Transverse colon (tissue), 4 donors: ENCODE results near the gene ATRIP. TPM values are rescaled to one million over a fixed set of nuclear protein-coding genes. Genes with fewer than 3 reads are reported as not detected.
"Not testable (repeated sequence)": the region's sequence is repeated elsewhere in the genome, so short reads cannot be mapped to it uniquely, and the experiment has no call there.

ENCODE experiments used
- DNase-seq: peaks from one replicate; pipeline ENCODE4 v3.0.0-alpha.2; 2019
- H3K27ac ChIP-seq, 4 donors: fragments of 200-600 bp; sonication (generic); 2 replicates each; pipeline ENCODE4 v1.5.1; 2016 to 2018; ENCODE audit warnings: inconsistent platforms in 4 of 4
- H3K27me3 ChIP-seq: fragments of 200-600 bp; sonication (generic); 2 replicates; pipeline ENCODE4 v1.5.1; 2017; ENCODE audit warnings: inconsistent platforms
- H3K36me3 ChIP-seq, 4 donors: fragments of 200-600 bp; sonication (generic); 2 replicates each; pipeline ENCODE4 v1.5.1; 2017 to 2019; ENCODE audit warnings: inconsistent platforms in 4 of 4
- H3K4me1 ChIP-seq, 4 donors: fragments of 200-600 bp; sonication (generic); 2 replicates each; pipeline ENCODE4 v1.5.1; 2017 to 2020; ENCODE audit warnings: inconsistent platforms in 4 of 4
- H3K4me3 ChIP-seq, 4 donors: fragments of 200-600 bp; sonication (generic); 1 replicate in 1 of 4; 2 replicates in 3 of 4; pipeline versions ENCODE4 v1.5.1 to v1.6.1; 2017 to 2019; ENCODE audit warnings: inconsistent platforms in 4 of 4
- H3K9me3 ChIP-seq, 2 donors: fragments of 200-600 bp; sonication (generic); 2 replicates each; pipeline ENCODE4 v1.5.1; 2017 to 2019; ENCODE audit warnings: inconsistent platforms in 2 of 2
- CTCF ChIP-seq, 5 experiments: fragments of 200-600 bp in 3 of 5; fragments of 450-650 bp in 2 of 5; sonication (generic) in 3 of 5; IDR thresholded peaks; 1 replicate in 2 of 5; 2 replicates in 3 of 5; pipeline ENCODE4 v1.5.1; 2016 to 2017; ENCODE audit warnings: antibody characterized with exemption in 5 of 5, inconsistent platforms in 3 of 5, mild to moderate bottlenecking in 2 of 5, moderate library complexity in 1 of 5
- EP300 ChIP-seq: sonication (generic); formaldehyde crosslinking; IDR thresholded peaks from one replicate; pipeline ENCODE4 v1.6.1; 2017; ENCODE audit warnings: antibody characterized with exemption, low read depth
- POLR2A ChIP-seq: fragments of 450-650 bp; IDR thresholded peaks from one replicate; pipeline ENCODE4 v1.6.1; 2016; ENCODE audit warnings: antibody characterized with exemption, mild to moderate bottlenecking, moderate library complexity
- POLR2AphosphoS5 ChIP-seq, 3 donors: sonication (generic); formaldehyde crosslinking; IDR thresholded peaks; one replicate each; pipeline ENCODE4 v1.6.1; 2016; ENCODE audit warnings: antibody characterized with exemption in 3 of 3
- WGBS, 2 donors: methylation state at CpG; one replicate each; pipeline ENCODE4 v1.1.5; 2018; ENCODE audit warnings: low coverage in 1 of 2; 5-methylcytosine and 5-hydroxymethylcytosine counted together
- in situ Hi-C, 4 donors: fragments of 200-750 bp; cut with MboI; loops; one replicate each; pipeline versions ENCODE4 v1.15.0 to v1.15.1; 2017; ENCODE audit warnings: low sequenced_read_pairs in 3 of 4, low pct_ligation_motif_present in 1 of 4, low pct_unique_long_range_greater_than_20kb in 1 of 4
- intact Hi-C: fragments of 100-400 bp; cut with DNase I; formaldehyde crosslinking; loops from one replicate; pipeline ENCODE4 v1.15.1; 2023; ENCODE audit warnings: low total_unique reads
- total RNA-seq, 4 donors: library from RNA; depleted of rRNA; stranded (reverse); fragments of >200 nt; gene quantifications; one replicate each; pipeline ENCODE4 v1.1.0, GENCODE V29; 2016

Gene ATRIP
- total RNA-seq, 4 donors from 2014 or later, result 1.8 to 4.4 (median 2.9) TPM

- intact Hi-C loops (loop anchor here (2.0 kb wide), 1 partner anchor 37 kb away; no protein-coding TSS in a partner anchor), in situ Hi-C loops (loop anchor here in 2 of 4 donors (5.0 to 10.0 kb wide), 2 partner anchors 38 to 125 kb away; no protein-coding TSS in a partner anchor)
- 53 to 60% methylated on average over 1 to 4 of the region's 4 CpGs for WGBS, 2 donors
Measured at GRCh38 chr3:48399387-48400172, 47.0 kb upstream of the ATRIP start.

GRCh38 chr3:48400824-48401433 is 45.6 kb upstream of the ATRIP start:
- intact Hi-C loops (loop anchor here (2.0 kb wide), 1 partner anchor 36 kb away; no protein-coding TSS in a partner anchor), in situ Hi-C loops (loop anchor here in 2 of 4 donors (5.0 to 10.0 kb wide), 2 partner anchors 36 to 126 kb away; no protein-coding TSS in a partner anchor)
- WGBS, 2 donors, result 58% methylated on average over 6 of the region's 6 CpGs; no CpG with 5 or more reads in 1 of the 2 donors
- TF ChIP-seq POLR2AphosphoS5 (IDR thresholded peaks at IDR 0.05) (no peak), CTCF (IDR thresholded peaks at IDR 0.05) (peak; percentile 81 to 94 (median 83))
- Histone ChIP-seq H3K36me3 (peaks cover 0 to 6% (median 0%) of the 10 kb centered on the region in 4 donors), H3K27ac (peak overlapping the region; percentile 74 to 88 (median 82)), H3K4me3 (no peak overlapping the region), H3K9me3 (no peaks in the 10 kb centered on the region), H3K27me3 (no peaks in the 10 kb centered on the region), H3K4me1 (peaks cover 3 to 16% (median 7%) of the 10 kb centered on the region in 4 donors)
- peak; percentile 68 for DNase-seq

More at GRCh38 chr3:48399387-48400172, 47.0 kb upstream of the ATRIP start:
- Histone ChIP-seq H3K27me3 (peaks cover 6% of the 10 kb centered on the region), H3K36me3 (peaks cover 0 to 6% (median 0%) of the 10 kb centered on the region in 4 donors), H3K4me3 (no peak overlapping the region), H3K27ac (no peak overlapping the region), H3K9me3 (no peaks in the 10 kb centered on the region), H3K4me1 (peaks cover 3 to 16% (median 7%) of the 10 kb centered on the region in 4 donors)
- no peak for TF ChIP-seq POLR2AphosphoS5 (IDR thresholded peaks at IDR 0.05)
- TF ChIP-seq CTCF (IDR thresholded peaks at IDR 0.05), result no peak
- TF ChIP-seq POLR2A, result no peak
- no peak for TF ChIP-seq EP300
- no peak for DNase-seq

GRCh38 chr3:48401434-48401901 is 45.1 kb upstream of the ATRIP start:
- H3K9me3 ChIP-seq, H3K4me3 ChIP-seq, H3K36me3 ChIP-seq, DNase-seq, H3K27me3 ChIP-seq: not testable (repeated sequence)
- 60 to 89% methylated on average over 2 to 12 of the region's 12 CpGs for WGBS, 2 donors
- intact Hi-C loops (loop anchor here (2.0 kb wide), 1 partner anchor 35 kb away; no protein-coding TSS in a partner anchor), in situ Hi-C loops (loop anchor here in 2 of 4 donors (5.0 to 10.0 kb wide), 2 partner anchors 36 to 127 kb away; no protein-coding TSS in a partner anchor)
- H3K4me1 ChIP-seq, result peaks cover 3 to 16% (median 7%) of the 10 kb centered on the region in 4 donors
- H3K27ac ChIP-seq, result peak overlapping the region; percentile 74 to 88 (median 82)

- 30 to 40% methylated on average over 2 to 8 of the region's 8 CpGs for WGBS, 2 donors
- TF ChIP-seq POLR2AphosphoS5 (IDR thresholded peaks at IDR 0.05) (peak; percentile 54 to 66 (median 56)), CTCF (IDR thresholded peaks at IDR 0.05) (no peak), POLR2A (no peak), EP300 (peak; percentile 44)
- Histone ChIP-seq H3K4me1 (peaks cover 3 to 16% (median 7%) of the 10 kb centered on the region in 4 donors), H3K4me3 (no peak overlapping the region), H3K27ac (peak overlapping the region; percentile 74 to 88 (median 82)), H3K9me3 (no peaks in the 10 kb centered on the region), H3K36me3 (peaks cover 0 to 6% (median 0%) of the 10 kb centered on the region in 4 donors), H3K27me3 (no peaks in the 10 kb centered on the region)
- intact Hi-C loops (loop anchor here (2.0 kb wide), 1 partner anchor 28 kb away; the partner anchor contains the start of gene PLXNB1), in situ Hi-C loops (loop anchor here in 2 of 4 donors (5.0 to 10.0 kb wide), 2 partner anchors 35 to 128 kb away; no protein-coding TSS in a partner anchor)
- DNase-seq, result peak; percentile 73
Measured at GRCh38 chr3:48402281-48402732, 44.2 kb upstream of the ATRIP start.
